ENCODE measurements around the gene GJC2.

- no peak for TF ChIP-seq CTCF (IDR thresholded peaks at IDR 0.05)
- TF ChIP-seq RELA (CRISPR knock-in tag; IDR thresholded peaks at IDR 0.05; ENCODE audit: borderline replicate concordance) = no peak
- no peak for TF ChIP-seq CDX4 (CRISPR knock-in tag; IDR thresholded peaks at IDR 0.05; ENCODE audit: borderline replicate concordance)
- TF ChIP-seq JUN (CRISPR knock-in tag; IDR thresholded peaks at IDR 0.05) = no peak
- no peak for TF ChIP-seq E2F1 (CRISPR knock-in tag; IDR thresholded peaks at IDR 0.05)
- TF ChIP-seq SP1 (CRISPR knock-in tag; conservative IDR thresholded peaks at IDR 0.05) = no peak
- no peak for TF ChIP-seq CBFB (CRISPR knock-in tag; IDR thresholded peaks at IDR 0.05; ENCODE audit: low read depth)
- TF ChIP-seq CREB1 (CRISPR knock-in tag; IDR thresholded peaks at IDR 0.05) = no peak
- TF ChIP-seq NFE2L1 (CRISPR knock-in tag; IDR thresholded peaks at IDR 0.05) = no peak
- TF ChIP-seq TEAD1 (CRISPR knock-in tag; IDR thresholded peaks at IDR 0.05) = no peak
- TF ChIP-seq ATF2 (CRISPR knock-in tag; IDR thresholded peaks at IDR 0.05; ENCODE audit: borderline replicate concordance, low read depth) = no peak
- TF ChIP-seq TEAD4 (CRISPR knock-in tag; IDR thresholded peaks at IDR 0.05) = no peak
- TF ChIP-seq SMAD4 (CRISPR knock-in tag; IDR thresholded peaks at IDR 0.05) = no peak
- no peak for TF ChIP-seq TCF7 (CRISPR knock-in tag; IDR thresholded peaks at IDR 0.05; ENCODE audit: low read depth)
Observed at GRCh38 chr1:228122921-228123441, 26.7 kb upstream of the GJC2 start.
